ENCODE data around the gene OR8D1. TPM values are rescaled to one million over a fixed set of nuclear protein-coding genes. Genes with fewer than 3 reads are reported as not detected.

Gene OR8D1
- polyA plus RNA-seq (ENCODE audit: insufficient read length in 4 of 4): not detected

DNA sequence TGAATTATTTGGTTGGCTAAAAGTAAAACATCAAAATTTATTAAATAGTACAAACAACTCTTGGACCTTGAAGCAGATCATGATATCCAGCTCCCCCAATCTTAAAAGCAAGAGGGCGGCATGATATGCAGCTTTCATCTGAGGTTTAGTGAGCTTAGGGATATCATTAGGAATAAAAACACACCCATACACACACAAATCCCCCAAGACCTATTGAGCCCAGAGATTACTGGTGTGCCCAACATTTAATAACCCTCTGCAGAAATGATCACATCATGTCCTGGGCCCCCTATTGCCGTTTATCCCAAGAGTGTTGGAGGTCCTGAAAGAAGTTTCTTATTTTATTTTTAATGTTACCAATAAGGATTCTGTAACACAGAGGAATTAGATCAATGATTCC lies at the start of gene OR8D1:
Gene OR8D1 (minus strand): TSS at position 101 of the 400 bp plus-strand sequence. CDS start 3,183 bp downstream, outside the sequence.
- no peak for DNase-seq (ENCODE audit: low read depth in 4 of 4, low spot score in 3 of 4)

DNA sequence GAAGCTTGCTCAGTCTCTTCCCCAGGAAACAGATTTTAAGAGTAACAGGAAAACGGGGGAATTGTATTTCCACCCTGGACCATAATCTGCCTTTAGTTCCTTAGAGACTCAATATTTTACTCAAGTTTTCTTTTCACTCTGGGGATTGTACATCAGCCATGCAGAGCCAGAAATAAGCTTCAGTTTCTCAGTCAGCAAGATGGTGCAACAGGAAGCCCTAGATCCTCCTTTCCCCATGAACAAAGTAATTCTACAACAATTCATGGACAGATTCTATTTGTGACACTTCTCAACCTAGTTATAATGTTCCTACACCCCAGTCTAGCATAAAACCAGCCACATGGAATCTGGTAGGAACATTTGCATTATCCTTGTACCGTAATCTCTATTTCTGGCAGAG lies 45.8 kb upstream of the OR8D1 start:
- DNase-seq (ENCODE audit: low read depth in 4 of 4, low spot score in 3 of 4): no peak

DNA sequence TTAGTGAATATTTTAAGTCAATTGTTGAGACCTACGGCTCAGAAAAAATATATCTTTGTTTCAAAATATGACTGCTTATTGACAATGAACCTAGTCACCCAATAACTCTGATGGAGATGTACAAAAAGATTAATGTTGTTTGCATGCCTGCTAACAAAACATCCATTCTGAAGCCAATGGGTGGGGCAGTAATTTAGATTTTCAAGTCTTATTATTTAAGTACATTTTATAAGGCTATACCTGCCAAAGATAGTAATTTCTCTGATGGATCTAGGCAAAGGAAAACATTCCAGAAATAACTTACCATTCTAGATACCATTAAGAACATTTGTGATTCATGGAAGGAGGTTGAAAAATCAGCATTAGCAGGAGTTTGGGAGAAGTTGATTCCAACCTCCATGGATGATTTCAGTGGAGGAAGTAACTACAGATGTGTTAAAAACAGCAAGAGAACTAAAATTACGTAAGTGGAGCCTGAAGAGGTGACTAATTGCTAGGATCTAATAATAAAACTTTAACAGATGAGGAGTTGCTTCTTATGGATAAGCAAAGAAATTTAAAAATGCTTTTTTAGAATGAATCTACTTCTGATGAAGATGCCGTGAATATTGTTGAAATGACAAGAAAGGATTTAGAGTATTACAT lies 32.7 kb upstream of the OR8D1 start:
- no peak for DNase-seq (ENCODE audit: low read depth in 4 of 4, low spot score in 3 of 4)

DNA sequence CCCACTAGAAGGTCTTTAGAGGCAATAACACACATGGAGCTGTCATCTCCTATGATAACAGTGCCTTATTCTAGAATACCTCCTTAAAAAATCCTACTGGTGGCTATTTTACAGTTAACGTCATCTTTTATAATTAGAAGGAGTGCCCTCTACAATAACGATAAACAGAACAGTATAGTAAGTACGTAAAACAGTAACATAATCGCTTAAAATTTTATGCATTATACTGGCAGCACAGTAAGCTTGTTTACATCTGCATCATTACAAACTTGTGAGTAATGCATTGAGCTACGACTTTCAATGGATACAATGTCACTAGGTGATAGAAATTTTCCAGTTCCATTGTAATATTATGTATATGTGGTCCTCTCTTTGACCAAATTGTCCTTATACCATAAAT lies 30.6 kb upstream of the OR8D1 start:
- no peak for DNase-seq (ENCODE audit: low read depth in 4 of 4, low spot score in 3 of 4)

DNA sequence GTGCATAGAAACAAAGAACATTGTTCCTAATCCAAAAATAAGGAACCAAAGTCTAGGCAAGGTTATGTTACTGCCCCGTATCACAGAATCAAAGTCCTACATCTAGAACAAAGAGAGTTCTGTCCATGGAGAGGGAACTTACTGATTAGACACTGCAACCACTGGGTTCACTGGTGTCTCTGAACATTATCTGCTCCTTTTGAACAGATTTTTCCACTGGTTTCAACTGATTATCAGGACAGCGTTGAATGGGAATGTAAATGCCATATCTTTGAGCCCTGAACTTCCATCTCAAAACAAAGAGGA lies 26.3 kb upstream of the OR8D1 start:
- no peak for DNase-seq (ENCODE audit: low read depth in 4 of 4, low spot score in 3 of 4)

DNA sequence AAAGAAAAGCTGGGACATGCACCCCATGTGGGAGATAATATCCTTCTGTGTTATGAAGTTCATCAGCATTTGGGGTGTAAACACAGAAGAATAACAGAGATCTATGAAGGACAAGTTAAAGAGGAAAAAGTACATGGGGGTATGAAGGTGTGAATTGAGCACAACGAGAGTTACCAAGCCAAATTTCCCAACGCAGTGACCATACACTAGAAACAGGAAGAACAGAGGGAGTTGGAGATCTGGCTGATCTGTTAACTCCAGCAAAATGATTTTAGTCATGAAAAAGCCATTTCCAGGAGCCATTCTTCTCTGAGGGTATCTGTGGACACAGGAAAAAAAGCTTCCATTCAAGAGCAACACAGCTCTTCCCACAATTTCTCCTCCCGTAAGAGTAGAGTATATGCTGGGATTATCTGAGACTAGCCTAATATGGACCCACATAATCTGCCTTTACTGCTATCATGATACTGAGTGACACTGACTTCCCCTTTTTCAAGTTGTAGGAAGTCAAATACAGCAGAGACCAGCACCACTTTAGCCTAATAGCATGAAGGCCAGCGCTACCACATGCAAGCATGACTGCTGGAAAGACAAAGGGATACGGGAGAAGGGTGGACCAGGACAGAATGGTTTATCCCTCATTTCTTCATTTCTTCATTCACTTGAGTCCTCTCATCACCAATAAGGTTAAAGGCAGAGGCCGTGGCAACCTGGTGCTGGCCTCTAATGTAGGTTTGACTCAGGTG lies 25.8 kb upstream of the OR8D1 start:
- DNase-seq (ENCODE audit: low read depth in 4 of 4, low spot score in 3 of 4): no peak

- no peak for DNase-seq (ENCODE audit: low read depth in 4 of 4, low spot score in 3 of 4)
These were observed 18.1 kb upstream of the OR8D1 start for GRCh38 chr11:124331873-124332272.

GRCh38 chr11:124329787-124330478 lies 16.2 kb upstream of the OR8D1 start:
- DNase-seq (ENCODE audit: low read depth in 4 of 4, low spot score in 3 of 4): no peak

GRCh38 chr11:124327775-124328174 lies 14.0 kb upstream of the OR8D1 start:
- no peak for DNase-seq (ENCODE audit: low read depth in 4 of 4, low spot score in 3 of 4)

DNA sequence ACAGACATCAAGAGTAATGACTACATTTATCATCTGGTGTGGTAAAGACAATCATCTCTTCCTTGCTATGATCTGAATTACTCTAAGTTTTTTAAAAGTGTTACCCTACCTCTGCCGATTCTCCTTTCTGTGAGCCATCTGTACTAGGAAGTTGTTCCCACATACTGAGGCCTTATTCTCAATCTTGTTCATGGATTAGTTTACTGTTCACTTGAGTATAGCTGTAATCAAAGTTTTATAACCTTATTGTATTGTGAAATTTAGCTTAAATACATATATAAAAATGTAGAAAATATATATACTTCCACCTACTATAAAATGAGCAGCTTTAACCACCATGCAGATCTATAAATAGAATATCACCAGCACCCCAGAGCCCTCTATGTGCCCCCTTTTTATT lies 8.6 kb upstream of the OR8D1 start:
- no peak for DNase-seq (ENCODE audit: low read depth in 4 of 4, low spot score in 3 of 4)

GRCh38 chr11:124320097-124320496 lies 6.3 kb upstream of the OR8D1 start, which contains the start of gene OR8D2:
Gene OR8D2 (minus strand): TSS chr11:124320197. CDS start chr11:124320197, 0 bp downstream.
- no peak for DNase-seq (ENCODE audit: low read depth in 4 of 4, low spot score in 3 of 4)

- no peak for DNase-seq (ENCODE audit: low read depth in 4 of 4, low spot score in 3 of 4)
These were observed 1.3 kb upstream of the OR8D1 start for GRCh38 chr11:124315052-124315451.

DNA sequence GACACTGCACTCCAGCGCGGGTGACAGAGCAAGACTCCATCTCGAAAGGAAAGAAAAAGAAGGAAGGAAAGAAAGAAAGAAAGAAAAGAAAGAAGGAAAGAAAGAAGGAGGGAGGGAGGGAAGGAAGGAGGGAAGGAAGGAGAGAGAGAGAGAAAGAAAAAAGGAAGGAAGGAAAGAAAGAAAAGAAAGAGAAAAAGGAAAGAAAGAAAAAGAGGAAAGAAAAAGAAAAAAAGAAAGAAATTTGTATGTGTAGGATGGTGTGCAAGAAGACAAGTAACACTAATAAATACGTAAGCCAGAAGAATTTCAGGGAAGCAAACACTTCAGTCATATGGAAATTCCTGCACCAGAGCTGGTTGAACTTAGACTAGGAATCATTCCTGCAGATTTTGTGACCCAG lies 618 bp downstream of the OR8D1 start:
- no peak for DNase-seq (ENCODE audit: low read depth in 4 of 4, low spot score in 3 of 4)

DNA sequence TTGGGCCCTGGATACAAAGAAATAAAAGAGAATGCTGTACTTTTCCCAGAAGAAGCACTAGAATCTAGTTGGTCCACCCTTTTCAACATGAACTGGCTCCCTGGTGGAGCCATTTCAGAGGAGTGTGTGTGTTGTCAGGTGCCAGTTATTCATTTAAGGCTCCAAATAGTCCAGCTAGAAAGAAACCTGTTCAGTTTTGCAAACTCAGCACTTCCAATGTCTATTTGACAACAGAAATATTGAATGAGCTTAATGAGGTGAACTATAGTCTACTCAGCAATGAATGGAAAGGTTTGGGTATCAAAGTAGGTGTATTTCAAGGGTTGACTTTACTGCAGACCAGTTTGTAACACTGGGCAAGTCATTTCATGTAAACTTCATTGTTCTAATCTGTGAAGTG lies 2.1 kb downstream of the OR8D1 start:
- DNase-seq (ENCODE audit: low read depth in 4 of 4, low spot score in 3 of 4): no peak

GRCh38 chr11:124311269-124311668 lies 2.5 kb downstream of the OR8D1 start:
- no peak for DNase-seq (ENCODE audit: low read depth in 4 of 4, low spot score in 3 of 4)

- DNase-seq (ENCODE audit: low read depth in 4 of 4, low spot score in 3 of 4): no peak
These were observed 3.0 kb downstream of the OR8D1 start for GRCh38 chr11:124310721-124311120.

- DNase-seq (ENCODE audit: low read depth in 4 of 4, low spot score in 3 of 4): no peak
These were observed 6.7 kb downstream of the OR8D1 start for GRCh38 chr11:124307093-124307492.

DNA sequence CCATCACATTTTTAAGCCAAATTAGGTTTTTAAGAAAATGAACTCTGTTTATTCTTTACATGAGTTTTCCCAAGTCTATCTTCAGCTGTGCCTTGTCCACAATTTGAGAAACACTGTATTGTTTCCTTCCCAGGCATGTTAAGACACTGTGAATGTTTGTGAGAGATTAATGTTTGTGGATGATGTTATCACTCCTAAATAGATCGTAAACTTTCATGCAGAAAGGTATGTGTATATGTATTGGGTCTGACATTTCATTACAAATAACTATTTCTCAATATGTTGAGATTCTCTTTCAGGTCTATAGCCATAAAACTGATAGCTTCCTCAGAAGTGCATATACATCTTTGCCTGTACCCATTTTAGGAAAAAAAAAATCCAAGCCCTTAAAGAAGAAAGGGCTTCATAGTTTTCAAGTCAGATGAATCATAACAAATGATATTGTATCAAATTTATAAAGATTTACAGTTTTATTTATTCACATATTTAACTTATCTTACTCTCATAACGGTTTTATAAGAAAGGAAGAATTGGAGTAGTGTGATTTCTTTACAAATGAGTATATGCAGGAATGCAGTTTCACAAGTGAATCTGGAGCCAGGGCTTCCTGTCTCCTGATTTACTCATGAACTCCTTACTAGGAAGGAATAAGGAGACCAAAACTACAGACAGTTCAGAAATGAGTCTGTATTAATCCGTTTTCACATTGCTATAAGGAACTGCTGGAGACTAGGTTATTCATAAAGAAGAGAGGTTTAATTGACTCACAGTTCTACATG lies 11.2 kb downstream of the OR8D1 start:
- no peak for DNase-seq (ENCODE audit: low read depth in 4 of 4, low spot score in 3 of 4)

DNA sequence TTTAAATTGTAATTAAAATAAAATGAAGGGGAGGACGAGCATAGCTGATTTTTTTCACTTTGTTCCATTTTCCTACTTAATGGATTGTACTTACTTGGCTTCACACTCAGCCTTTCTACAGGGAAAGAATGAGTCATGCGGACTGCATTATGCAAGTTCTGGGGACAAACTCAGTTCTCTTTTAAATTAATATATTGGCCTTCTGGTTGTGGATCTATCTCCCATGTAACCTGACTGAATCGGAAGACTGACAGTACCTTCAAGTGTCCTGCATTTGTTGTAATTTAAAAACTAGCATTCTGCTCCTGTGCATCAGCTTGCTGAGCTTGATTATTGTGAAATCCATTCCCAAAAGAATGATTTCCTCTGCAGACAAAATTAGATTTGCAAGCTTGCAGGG lies 12.2 kb downstream of the OR8D1 start:
- DNase-seq (ENCODE audit: low read depth in 4 of 4, low spot score in 3 of 4): no peak

DNA sequence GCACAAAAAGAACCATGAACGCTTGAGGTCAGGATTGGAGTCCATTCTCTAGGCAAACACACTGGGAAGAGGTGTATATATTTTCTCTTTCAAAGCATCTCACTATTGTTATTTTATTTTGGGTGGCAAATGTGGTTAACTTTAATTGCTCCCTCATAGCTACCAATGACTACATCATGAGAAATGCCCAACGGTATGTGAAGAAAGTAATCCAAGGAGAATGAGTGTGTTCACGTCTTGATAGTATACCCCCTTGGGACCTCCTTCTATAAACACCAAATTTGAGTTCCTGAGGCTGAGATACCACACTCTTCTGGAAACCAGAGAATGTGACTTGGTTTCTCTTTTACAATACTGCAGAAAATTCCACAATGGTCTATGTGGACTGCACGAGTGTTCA lies 15.8 kb downstream of the OR8D1 start:
- DNase-seq (ENCODE audit: low read depth in 4 of 4, low spot score in 3 of 4): no peak

DNA sequence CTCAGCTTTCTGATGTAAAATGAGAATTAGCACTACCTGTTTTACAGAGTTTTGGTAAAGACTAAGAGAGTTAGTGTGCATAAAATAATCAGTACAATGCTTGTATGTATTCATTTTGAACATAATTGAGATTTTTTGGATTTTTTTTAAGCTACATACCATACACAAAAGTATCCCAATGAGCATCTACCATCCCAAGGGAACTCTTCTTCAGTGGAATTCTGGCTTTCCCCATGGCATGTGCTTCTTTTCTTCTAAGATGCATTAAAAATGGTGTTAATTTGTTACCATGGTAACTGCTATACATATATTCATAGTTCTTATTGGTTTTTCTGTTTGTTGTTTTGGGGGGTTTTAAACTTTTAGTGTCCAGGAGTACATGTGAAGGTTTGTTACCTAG lies 17.7 kb downstream of the OR8D1 start:
- no peak for DNase-seq (ENCODE audit: low read depth in 4 of 4, low spot score in 3 of 4)

Data from right renal pelvis (tissue), 4 donors.